Measurements from ENCODE around the gene RAD51.

DNA sequence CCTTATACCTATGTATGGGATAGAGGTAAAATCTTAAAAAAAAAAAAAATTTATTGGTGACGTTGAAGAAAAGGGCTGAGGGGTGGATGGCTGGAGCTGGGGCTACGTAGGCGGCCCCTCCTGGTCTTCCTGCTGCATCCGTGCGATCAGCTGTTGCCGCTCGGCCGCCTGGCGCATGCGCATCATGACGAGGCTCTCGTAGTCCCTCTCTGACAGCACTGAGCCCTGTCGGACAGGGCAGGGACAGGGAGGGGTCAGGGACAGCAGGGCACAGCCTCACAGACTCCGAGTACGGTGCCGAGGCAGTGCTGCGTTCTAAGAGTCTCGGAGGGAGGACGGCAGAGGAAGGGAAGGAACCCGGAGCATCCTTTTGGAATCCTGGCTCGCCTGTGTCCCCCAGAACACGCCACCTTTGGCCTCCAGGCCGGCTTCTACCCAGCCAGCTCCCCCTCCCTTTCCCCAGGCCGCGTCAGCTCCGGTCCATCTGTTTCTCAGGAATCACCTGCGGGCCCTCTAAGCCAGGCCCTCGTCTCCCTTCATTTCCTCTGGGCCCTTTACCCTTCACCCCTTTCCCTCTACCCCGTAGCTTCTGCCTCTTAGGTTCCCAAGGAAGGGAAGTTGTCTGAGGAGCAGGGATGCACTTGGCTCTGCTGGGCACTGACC is 73.0 kb downstream of the RAD51 start:
- TF ChIP-seq, protein P1, sequence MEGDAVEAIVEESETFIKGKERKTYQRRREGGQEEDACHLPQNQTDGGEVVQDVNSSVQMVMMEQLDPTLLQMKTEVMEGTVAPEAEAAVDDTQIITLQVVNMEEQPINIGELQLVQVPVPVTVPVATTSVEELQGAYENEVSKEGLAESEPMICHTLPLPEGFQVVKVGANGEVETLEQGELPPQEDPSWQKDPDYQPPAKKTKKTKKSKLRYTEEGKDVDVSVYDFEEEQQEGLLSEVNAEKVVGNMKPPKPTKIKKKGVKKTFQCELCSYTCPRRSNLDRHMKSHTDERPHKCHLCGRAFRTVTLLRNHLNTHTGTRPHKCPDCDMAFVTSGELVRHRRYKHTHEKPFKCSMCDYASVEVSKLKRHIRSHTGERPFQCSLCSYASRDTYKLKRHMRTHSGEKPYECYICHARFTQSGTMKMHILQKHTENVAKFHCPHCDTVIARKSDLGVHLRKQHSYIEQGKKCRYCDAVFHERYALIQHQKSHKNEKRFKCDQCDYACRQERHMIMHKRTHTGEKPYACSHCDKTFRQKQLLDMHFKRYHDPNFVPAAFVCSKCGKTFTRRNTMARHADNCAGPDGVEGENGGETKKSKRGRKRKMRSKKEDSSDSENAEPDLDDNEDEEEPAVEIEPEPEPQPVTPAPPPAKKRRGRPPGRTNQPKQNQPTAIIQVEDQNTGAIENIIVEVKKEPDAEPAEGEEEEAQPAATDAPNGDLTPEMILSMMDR (IDR thresholded peaks at IDR 0.05): no peak
- TF ChIP-seq POLR2A (IDR thresholded peaks at IDR 0.05): no peak
